Endometrium (tissue), 2 donors: ENCODE data around the gene RPL41.
"Not testable (repeated sequence)": the region's sequence is repeated elsewhere in the genome, so short reads cannot be mapped to it uniquely, and the experiment has no call there.

Experiments used
- FAIRE-seq: peaks from 2 replicates; lab custom pipeline; 2012; peaks lifted over from hg19 to GRCh38; lab: Jason Lieb, UNC
- donor health status: control.
- donor health status: control.

Gene RPL41

DNA sequence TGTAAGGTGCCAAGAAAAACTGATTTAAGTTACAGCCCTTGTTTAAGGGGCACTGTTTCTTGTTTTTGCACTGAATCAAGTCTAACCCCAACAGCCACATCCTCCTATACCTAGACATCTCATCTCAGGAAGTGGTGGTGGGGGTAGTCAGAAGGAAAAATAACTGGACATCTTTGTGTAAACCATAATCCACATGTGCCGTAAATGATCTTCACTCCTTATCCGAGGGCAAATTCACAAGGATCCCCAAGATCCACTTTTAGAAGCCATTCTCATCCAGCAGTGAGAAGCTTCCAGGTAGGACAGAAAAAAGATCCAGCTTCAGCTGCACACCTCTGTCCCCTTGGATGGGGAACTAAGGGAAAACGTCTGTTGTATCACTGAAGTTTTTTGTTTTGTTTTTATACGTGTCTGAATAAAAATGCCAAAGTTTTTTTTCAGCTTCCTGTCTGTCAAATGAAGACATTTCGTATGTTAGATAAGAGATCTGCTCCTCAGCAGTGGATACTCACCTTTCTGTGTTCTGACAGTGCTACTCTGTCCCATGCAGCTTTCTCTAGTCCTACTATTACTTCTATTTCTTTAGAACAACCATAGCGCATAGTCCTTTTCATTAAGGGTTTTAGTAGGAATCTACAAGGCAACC is 13.2 kb upstream of the RPL41 start:
- no peak for FAIRE-seq

DNA sequence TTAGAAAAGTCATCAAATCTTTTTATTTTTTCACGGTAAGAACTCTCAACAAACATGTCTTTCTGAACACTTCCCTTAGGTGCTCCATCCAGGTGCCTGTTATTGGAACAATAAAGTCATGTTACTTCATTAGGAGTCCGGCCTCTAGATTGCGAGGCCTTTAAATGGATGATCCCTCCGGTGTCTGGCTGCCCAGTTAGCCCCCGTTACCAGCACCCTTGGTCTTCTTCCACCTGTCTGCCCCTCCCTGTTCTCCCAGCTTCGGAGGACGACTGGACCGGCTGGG is 12.7 kb upstream of the RPL41 start:
- no peak for FAIRE-seq

DNA sequence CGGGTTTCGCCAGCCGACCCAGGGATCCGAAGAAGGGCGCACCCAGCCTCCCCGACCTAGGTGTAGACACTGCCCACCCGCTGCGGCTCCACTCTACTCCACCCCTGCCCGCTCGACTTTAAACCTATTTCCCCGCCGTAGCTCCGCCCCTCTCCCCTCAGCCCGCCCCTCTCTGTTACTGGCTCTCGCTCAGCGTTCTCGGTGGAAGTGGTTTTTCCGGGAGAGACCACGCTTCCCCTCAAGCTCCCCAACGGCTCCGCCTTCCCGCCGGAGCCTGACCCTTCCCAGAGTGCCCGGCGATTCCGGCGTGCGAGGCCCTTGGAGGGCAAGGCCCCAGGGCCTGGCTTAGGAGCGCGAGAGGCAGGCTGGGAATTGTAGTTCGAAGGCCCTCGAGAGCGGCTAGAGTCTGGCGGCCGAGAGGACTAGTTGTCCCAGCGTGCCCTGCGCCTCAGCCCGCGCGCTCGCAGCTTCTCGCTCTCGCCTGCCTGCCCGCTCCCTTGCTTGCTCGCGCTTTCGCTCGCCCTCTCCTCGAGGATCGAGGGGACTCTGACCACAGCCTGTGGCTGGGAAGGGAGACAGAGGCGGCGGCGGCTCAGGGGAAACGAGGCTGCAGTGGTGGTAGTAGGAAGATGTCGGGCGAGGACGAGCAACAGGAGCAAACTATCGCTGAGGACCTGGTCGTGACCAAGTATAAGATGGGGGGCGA is 12.2 kb upstream of the RPL41 start, which contains the start of gene PA2G4:
TSS of gene PA2G4 (plus strand) at position 451 of the 706 bp plus-strand sequence. CDS start at position 630, 179 bp downstream.
- peak; percentile 92 for FAIRE-seq

DNA sequence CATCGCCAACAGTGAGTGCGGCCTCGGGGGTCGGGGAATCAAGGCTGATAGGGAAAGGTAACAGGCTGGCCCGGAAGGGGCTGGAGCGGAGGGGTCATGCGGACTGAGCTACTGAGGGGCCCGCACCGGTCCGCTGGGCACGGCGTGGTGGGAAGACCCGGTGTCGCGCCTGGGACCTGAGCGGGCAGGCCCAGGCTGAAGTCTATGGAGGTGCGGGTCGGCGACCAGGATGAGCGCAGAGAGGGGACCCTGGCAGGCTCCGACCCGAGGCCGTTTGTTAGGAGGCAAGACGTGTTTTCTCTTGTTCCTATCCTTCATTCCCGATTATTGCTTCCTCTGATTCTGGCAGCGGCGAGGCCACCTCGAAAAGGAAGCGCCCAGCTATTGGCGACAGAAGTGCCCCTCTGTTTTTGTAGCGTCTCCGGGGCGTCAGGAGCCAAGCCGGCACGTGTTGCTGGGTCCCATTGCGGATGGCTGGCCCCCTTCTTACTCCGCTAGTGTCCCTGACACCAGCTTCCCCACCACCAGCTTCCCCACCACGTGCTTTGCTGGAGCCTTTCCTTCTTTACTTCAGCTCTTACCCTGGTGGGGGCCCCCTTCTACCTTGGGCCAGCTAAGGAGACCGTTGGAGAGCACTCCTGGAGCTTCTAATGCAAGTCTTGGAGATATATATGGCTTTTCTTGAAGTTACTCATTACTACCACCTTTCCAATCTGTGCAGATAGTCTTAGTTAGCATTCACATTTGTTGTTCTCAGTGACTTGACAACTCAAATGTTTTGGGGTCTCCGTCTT is 11.4 kb upstream of the RPL41 start:
- no peak for FAIRE-seq

DNA sequence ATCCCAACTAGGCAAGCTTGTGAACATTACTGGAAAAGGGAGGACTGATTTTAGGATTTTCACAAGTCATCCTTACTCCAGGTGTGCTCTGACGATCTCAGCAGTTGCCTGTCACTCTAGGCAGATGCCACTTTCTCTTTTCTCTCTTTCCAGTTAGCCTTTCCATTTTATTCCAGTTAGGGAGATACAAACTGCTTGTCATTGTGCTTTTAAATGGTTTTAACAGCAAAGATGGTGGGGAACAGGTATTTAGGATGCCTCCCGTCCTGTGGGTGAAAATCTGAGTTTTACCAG is 10.9 kb upstream of the RPL41 start:
- FAIRE-seq, result no peak

DNA sequence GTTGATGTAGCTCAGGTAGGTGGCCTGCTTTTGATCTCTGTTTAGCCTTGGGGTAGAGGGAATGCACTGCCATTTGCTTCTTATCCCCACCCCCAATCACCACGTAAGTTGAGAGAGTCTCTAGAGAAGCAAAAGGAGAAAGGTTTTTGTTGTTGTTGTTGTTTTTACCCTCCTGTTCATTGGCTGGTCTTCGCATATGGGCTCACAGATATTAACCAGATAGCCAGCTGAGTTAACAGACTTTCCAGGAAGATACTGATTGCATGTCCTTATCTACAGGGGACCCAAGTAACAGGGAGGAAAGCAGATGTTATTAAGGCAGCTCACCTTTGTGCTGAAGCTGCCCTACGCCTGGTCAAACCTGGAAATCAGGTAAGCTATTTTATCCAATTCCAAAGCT is 9.2 kb upstream of the RPL41 start:
- no peak for FAIRE-seq

DNA sequence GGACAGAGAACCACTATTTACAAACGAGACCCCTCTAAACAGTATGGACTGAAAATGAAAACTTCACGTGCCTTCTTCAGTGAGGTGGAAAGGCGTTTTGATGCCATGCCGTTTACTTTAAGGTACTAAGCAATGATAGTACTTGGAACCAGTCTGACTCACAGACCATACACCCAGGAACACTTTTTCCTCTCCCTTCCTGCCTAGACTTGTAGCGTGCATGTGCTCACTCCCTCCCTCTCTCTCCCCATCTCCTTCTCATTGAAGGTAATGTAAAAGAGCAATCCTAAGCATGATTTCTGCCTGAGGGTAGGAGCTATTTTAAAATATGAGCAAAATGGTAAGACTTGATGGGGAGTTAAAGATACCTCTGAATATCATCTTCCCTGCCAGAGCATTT is 5.9 kb upstream of the RPL41 start:
- FAIRE-seq, result no peak

DNA sequence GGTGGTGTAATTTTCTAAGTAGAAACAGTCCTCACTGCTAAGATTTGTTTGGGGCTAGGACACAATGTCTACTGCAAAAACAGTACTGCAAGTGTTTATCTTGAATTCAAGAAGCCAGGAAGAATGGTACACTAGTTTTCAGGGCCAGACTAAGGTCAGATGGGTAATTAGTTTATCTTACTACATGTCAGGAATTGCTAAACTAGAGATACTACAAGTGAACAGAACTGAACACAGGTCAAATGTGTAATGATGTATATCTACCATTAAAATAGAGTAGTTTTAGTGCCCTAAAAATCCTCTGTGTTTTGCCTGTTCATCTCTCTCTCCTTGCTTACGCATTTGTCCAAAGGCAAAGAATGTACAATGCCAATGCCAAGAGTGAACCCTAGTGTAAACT is 2.3 kb upstream of the RPL41 start:
- no peak for FAIRE-seq

DNA sequence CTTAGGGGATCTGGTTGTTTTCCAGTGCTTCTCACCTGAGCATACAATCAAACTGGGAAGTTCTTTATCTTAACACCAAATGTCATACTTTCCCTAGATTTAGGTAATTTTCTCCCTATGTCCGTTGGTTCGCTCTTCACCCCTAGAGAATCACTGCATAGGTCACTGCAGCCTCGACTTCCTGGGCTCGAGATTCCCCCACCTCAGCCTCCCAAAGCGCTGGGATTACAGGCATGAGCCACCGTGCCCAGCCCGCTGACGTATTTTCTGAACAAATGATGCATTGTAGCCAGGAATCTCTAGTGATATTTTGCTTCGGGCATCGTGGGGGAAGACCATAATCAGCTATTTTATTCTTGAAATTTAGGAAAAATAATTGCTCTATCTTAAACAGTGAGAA is 1.1 kb upstream of the RPL41 start:
- FAIRE-seq, result no peak

DNA sequence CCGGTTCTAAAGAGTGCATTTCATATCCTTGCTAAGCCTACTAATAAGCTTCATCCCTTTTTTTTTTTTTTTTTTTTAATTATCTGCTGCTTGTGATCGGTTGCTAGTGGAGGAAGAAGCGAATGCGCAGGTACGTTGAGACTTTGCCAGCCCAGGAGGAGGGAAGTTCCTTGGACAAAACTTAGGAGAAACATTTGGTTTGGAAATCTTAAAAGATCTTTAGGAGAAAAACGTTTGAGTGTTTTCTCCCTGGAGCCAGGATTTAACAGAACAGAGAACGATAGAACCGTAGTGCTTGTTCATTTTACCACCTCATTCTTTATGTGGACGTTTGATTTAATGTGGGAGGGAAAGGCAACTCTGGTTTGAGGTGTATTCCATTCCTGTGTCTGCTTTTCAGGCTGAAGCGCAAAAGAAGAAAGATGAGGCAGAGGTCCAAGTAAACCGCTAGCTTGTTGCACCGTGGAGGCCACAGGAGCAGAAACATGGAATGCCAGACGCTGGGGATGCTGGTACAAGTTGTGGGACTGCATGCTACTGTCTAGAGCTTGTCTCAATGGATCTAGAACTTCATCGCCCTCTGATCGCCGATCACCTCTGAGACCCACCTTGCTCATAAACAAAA is 761 bp downstream of the RPL41 start:
- not testable (repeated sequence) for FAIRE-seq

DNA sequence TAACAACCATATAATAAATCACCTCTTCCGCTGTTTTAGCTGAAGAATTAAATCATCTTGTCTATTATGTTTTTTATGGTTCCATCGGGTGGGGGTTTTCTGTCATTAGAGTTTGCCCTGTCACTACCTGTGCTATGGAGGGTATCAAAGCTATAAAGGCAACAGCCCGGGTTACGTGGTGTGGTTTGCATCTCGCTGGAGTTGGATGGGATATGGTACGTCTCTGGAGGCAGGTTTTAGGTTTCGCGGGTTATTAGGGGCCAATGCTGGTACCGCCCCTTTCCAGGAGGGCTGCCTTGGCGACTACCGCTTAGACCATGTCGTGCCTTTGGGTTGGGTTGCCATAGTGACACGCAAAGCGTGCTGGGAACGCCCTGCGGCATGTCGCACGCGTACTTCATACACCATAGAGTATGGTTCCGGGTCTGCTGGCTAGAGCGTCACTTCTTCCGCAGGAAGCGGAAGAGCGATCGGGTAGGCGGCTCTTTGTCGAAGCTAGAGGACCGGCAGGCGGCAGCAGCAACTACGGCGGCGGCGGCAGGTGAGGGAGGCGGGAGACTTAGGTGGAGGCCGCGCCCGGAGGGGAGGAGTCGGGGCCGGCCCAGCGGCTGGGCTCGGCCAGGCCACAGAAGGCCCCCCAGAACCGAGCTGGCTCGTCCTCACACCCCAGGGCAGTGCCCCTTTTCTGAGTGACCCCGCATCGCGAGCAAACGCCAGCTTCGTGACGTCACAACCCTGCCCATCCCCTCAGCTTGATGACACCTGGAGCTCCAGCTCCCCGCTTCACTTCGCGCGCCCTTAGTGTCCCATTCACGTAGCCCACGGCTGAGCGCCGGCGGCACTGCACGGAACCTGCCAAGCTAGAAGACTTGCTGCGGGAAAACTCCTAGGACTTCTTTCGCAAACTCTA is 1.6 kb downstream of the RPL41 start, which contains the start of gene ZC3H10:
TSS of gene ZC3H10 (plus strand) at position 489 of the 910 bp plus-strand sequence. CDS start 2,297 bp downstream, outside the sequence.
- FAIRE-seq, result peak; percentile 92

DNA sequence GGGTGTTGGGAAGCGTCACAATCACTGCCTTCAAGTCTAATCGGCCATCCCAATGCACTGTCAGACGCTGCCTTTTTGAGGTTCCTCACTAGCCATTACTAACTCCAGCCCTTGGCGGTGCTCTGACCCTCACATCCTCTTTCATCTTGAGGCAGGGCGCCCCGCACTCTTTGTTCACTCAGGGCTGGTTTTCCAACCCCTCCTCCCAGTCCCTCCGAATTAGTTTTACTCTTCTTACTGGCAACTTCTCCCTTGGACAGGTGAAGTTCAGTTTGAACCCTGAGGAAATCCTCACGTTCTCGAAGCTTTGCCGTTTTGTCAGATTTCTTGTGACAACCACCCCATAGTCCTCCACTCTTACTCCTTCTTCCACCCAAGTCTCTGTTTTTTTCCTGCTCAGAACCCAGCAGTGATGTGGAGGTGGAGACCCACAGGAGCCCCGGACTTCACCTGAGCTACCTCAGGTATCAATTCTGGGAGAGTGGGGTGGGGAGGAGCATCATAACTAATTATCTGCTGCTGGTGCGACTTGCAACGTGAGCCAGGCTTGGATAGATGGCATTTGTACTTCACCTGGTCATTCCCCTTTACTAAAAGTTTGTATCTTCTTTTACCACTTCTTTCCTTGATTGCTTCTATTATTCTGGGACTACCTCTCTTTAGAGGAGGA is 2.4 kb downstream of the RPL41 start:
- no peak for FAIRE-seq

DNA sequence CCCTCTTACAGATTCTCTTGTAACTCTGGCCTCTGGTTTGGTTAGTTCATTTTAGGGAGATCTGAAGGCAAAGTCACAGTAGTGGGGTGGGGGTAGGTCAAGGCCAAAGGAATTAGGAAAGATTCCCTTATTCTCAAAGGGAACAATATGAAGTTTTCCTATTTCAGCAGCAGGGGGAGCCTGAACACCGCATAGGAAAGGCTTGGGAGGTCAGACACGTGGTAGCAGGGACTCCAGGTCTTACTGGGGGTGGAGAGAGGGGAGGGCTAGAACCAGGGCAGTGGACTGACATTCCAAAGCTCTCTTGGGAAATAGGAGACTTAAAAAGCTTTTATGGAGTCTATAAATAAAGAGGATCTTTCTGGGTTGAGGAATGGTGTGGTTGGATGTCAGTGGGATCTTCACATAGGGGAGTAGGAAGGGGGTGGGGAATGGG is 2.9 kb downstream of the RPL41 start:
- FAIRE-seq, result peak; percentile 78

DNA sequence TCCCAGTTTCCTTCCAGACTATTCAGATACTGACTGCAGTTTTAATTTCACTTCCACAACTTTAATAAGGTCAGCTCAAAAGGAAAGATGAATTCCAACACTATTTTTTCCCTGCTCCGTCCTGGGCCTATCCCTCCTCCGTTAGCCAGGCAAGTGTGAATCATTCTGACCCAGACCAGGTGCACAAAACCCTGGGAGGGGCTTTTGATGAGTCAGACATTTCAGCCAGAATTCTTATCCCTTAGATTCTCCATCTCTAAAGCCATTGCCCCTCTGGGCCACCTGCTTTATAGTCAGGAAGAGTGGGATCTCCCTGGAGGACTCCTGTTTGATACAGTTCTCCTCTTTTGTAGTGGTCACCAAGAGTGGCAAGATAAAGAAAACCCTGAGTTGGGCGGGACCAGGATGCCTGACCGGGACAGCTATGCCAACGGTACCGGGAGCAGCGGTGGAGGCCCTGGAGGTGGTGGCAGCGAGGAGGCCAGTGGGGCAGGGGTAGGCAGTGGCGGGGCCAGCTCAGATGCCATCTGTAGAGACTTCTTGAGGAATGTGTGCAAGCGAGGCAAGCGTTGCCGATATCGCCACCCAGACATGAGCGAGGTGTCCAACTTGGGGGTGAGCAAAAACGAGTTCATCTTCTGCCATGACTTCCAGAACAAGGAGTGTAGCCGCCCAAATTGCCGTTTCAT is 3.9 kb downstream of the RPL41 start:
- no peak for FAIRE-seq

DNA sequence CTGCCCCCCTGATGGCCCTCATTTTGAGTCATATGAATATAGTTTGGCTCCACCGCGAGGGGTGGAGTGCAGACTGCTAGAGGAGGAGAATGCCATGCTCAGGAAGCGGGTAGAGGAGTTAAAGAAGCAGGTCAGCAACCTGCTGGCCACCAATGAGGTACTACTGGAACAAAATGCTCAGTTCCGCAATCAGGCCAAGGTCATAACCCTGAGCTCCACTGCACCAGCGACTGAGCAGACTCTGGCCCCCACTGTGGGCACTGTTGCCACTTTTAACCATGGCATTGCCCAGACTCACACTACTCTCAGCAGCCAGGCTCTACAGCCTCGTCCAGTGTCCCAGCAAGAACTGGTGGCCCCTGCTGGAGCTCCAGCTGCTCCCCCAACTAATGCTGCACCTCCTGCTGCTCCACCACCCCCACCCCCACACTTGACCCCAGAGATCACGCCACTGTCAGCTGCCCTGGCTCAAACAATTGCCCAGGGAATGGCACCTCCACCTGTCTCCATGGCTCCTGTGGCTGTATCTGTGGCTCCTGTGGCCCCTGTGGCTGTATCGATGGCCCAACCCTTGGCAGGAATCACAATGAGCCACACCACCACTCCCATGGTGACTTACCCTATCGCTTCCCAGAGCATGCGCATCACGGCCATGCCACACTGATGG is 4.9 kb downstream of the RPL41 start:
- FAIRE-seq, result no peak

DNA sequence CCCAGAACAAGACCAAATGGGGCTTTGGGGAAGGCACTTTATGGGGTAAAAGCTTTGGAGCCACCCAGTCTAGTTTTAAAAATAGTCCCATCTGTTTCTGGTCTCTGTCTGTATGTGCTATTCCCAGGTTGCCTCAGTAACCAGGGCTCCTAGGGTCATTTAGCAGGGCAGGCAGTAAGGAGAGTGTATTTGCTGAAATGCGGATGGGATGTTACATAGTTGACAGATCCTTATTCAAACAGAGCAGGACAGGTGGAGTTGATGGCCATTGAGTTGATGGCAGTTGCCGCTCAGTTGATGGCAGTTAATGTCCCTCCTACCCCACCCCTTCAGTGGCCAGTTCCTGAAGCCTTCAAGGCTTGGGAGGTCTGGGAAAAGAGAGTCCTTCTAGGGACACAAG is 6.2 kb downstream of the RPL41 start:
- no peak for FAIRE-seq

DNA sequence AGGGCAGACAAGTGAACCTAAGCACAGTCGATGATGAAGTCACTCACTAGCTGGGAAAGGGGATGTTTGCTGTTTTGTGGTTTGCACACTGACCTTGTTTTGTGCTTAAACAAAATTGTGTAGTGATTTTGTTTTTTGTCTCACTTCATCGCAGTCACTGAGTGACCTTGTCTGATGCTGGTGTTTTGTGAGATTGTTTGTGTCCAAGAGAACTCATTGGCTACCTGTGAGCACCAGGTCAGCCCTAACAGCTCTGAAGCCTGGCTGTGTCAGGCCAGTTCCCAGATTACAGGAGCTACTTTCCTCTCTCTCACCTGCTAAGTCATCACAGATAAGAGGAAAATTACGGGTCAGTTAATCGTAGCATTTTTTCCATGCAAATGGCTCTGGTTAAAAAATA is 7.7 kb downstream of the RPL41 start:
- no peak for FAIRE-seq

DNA sequence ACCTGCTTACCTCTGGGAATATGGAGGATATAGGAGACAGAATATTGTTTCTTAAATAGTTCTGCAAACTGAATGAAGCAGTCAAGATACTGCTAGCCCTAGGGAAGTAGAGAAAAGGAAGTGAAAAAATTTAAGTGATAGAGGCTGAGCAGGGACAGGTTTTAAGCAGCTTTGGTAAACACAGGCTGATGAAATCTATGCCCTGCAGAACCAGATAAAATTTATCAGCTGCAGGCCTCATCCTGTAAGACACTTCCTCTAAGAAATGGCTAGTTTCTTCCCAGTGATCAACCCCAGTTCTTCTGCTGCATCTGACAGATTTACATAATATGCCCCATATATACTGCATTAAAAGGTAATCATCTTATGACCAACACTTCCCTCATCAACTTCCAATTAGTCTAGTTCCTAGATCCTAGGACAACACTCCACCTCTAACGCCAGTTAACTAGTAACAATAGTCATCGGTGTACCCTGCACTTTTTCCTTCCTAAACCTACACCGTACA is 10.4 kb downstream of the RPL41 start:
- no peak for FAIRE-seq

DNA sequence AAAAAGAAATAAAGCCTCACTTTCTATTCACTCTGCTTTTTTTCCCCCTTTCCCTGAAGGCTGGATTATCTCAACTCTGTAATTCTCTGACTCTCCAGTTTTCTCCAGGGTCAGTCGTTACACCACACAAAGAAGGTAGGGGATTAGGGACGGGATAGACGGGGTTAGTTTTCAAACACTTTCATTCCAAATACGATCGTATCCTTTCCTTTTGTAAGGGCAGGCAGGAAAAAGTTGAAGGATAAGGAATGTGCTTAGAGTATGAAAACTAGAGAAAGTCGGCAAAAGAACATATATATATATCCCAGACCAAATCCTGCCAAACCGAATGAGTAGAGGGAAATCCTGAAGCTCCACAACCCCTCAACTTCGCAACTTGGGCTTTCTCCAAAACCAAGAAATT is 11.1 kb downstream of the RPL41 start:
- no peak for FAIRE-seq
